ENCODE measurements around the gene DYNLL1.
"Not testable (repeated sequence)": the region's sequence is repeated elsewhere in the genome, so short reads cannot be mapped to it uniquely, and the experiment has no call there.

DYNLL1 gene

GRCh38 chr12:120528861-120529525 lies 33.1 kb downstream of the DYNLL1 start, which contains the start of gene COQ5:
Gene COQ5, minus strand, starts transcription at chr12:120529158. Its CDS starts 17 bp downstream, at chr12:120529141.
- Mint-ChIP-seq H3K36me3 (peaks cover 12% of the 10 kb centered on the region), H3K27ac (peak within 1 kb of the TSS; percentile 100), H3K4me1 (peaks cover 18% of the 10 kb centered on the region), H3K4me3 (peak within 1 kb of the TSS; percentile 100), H3K9me3 (no peaks in the 10 kb centered on the region)
- ATAC-seq (peak; percentile 97), DNase-seq (ENCODE audit: low spot score in 2 of 2) (peak; percentile 70 to 89)

GRCh38 chr12:120529641-120530417 lies 33.9 kb downstream of the DYNLL1 start:
- Mint-ChIP-seq H3K27ac (peak overlapping the region; percentile 100), H3K36me3 (peaks cover 21% of the 10 kb centered on the region), H3K4me3 (peak overlapping the region; percentile 100), H3K4me1 (peaks cover 18% of the 10 kb centered on the region), H3K9me3 (no peaks in the 10 kb centered on the region)
- DNase-seq (ENCODE audit: low spot score in 2 of 2) (no peak), ATAC-seq (no peak)

- Mint-ChIP-seq H3K36me3 (peaks cover 25% of the 10 kb centered on the region), H3K4me1 (peaks cover 18% of the 10 kb centered on the region), H3K4me3 (peak overlapping the region; percentile 100)
- DNase-seq (ENCODE audit: low spot score in 2 of 2); H3K9me3 Mint-ChIP-seq; ATAC-seq; H3K27ac Mint-ChIP-seq: not testable (repeated sequence)
Measured at GRCh38 chr12:120530418-120530761, 34.5 kb downstream of the DYNLL1 start.

GRCh38 chr12:120532701-120533238 lies 36.9 kb downstream of the DYNLL1 start:
- no peak for DNase-seq (ENCODE audit: low spot score in 2 of 2)
- peaks cover 32% of the 10 kb centered on the region for H3K4me1 Mint-ChIP-seq
- peaks cover 44% of the 10 kb centered on the region for H3K36me3 Mint-ChIP-seq
- no peaks in the 10 kb centered on the region for H3K9me3 Mint-ChIP-seq
- no peak for ATAC-seq
- no peak overlapping the region for H3K27ac Mint-ChIP-seq
- no peak overlapping the region for H3K4me3 Mint-ChIP-seq

GRCh38 chr12:120534203-120534702 lies 38.3 kb downstream of the DYNLL1 start, which contains the start of gene RNF10:
Gene RNF10, plus strand, starts transcription at chr12:120534356. Its CDS starts 456 bp downstream, at chr12:120534812.
- peak; percentile 85 for ATAC-seq
- Mint-ChIP-seq H3K36me3 (peaks cover 45% of the 10 kb centered on the region), H3K27ac (peak within 1 kb of the TSS; percentile 98), H3K9me3 (no peaks in the 10 kb centered on the region), H3K4me3 (peak within 1 kb of the TSS; percentile 88), H3K4me1 (peaks cover 41% of the 10 kb centered on the region)
- peak; percentile 53 to 86 for DNase-seq (ENCODE audit: low spot score in 2 of 2)

- DNase-seq (ENCODE audit: low spot score in 2 of 2) (peak; percentile 41 to 75), ATAC-seq (peak; percentile 71)
- Mint-ChIP-seq H3K36me3 (peaks cover 45% of the 10 kb centered on the region), H3K4me1 (peaks cover 40% of the 10 kb centered on the region), H3K9me3 (no peaks in the 10 kb centered on the region), H3K27ac (peak overlapping the region; percentile 98), H3K4me3 (peak overlapping the region; percentile 88)
Measured at GRCh38 chr12:120534703-120535655, 39.1 kb downstream of the DYNLL1 start.

GRCh38 chr12:120536064-120536791 lies 40.3 kb downstream of the DYNLL1 start:
- no peaks in the 10 kb centered on the region for H3K9me3 Mint-ChIP-seq
- H3K4me3 Mint-ChIP-seq, result peak overlapping the region; percentile 88
- DNase-seq (ENCODE audit: low spot score in 2 of 2) (no peak), ATAC-seq (no peak)
- H3K27ac Mint-ChIP-seq, result peak overlapping the region; percentile 98
- H3K4me1 Mint-ChIP-seq, result peaks cover 47% of the 10 kb centered on the region
- H3K36me3 Mint-ChIP-seq, result peaks cover 45% of the 10 kb centered on the region

GRCh38 chr12:120537856-120538220 lies 41.9 kb downstream of the DYNLL1 start:
- Mint-ChIP-seq H3K4me1 (peaks cover 55% of the 10 kb centered on the region), H3K4me3 (peak overlapping the region; percentile 88), H3K9me3 (no peaks in the 10 kb centered on the region), H3K36me3 (peaks cover 45% of the 10 kb centered on the region), H3K27ac (peak overlapping the region; percentile 98)
- ATAC-seq, result no peak
- no peak for DNase-seq (ENCODE audit: low spot score in 2 of 2)

GRCh38 chr12:120538281-120539156 lies 42.6 kb downstream of the DYNLL1 start:
- peaks cover 43% of the 10 kb centered on the region for H3K36me3 Mint-ChIP-seq
- peaks cover 55% of the 10 kb centered on the region for H3K4me1 Mint-ChIP-seq
- DNase-seq (ENCODE audit: low spot score in 2 of 2) (no peak), ATAC-seq (no peak)
- H3K27ac Mint-ChIP-seq, result peak overlapping the region; percentile 98
- peak overlapping the region; percentile 88 for H3K4me3 Mint-ChIP-seq
- H3K9me3 Mint-ChIP-seq, result no peaks in the 10 kb centered on the region

GRCh38 chr12:120539303-120539702 lies 43.4 kb downstream of the DYNLL1 start:
- peak in 1 of 2 donors; percentile 55 for DNase-seq (ENCODE audit: low spot score in 2 of 2)
- Mint-ChIP-seq H3K4me1 (peaks cover 55% of the 10 kb centered on the region), H3K27ac (peak overlapping the region; percentile 98), H3K4me3 (peak overlapping the region; percentile 88), H3K36me3 (peaks cover 35% of the 10 kb centered on the region), H3K9me3 (no peaks in the 10 kb centered on the region)
- peak; percentile 86 for ATAC-seq

- Mint-ChIP-seq H3K4me3 (peak overlapping the region; percentile 88), H3K4me1 (peaks cover 55% of the 10 kb centered on the region), H3K36me3 (peaks cover 25% of the 10 kb centered on the region), H3K27ac (peak overlapping the region; percentile 98), H3K9me3 (no peaks in the 10 kb centered on the region)
- DNase-seq (ENCODE audit: low spot score in 2 of 2) (no peak), ATAC-seq (peak; percentile 65)
Measured at GRCh38 chr12:120540445-120540844, 44.5 kb downstream of the DYNLL1 start.

GRCh38 chr12:120542166-120542565 lies 46.3 kb downstream of the DYNLL1 start:
- ATAC-seq (no peak), DNase-seq (ENCODE audit: low spot score in 2 of 2) (no peak)
- Mint-ChIP-seq H3K4me3 (no peak overlapping the region), H3K36me3 (peaks cover 12% of the 10 kb centered on the region), H3K27ac (no peak overlapping the region), H3K4me1 (peaks cover 38% of the 10 kb centered on the region), H3K9me3 (no peaks in the 10 kb centered on the region)

GRCh38 chr12:120544691-120545090 lies 48.8 kb downstream of the DYNLL1 start:
- Mint-ChIP-seq H3K4me1 (peaks cover 15% of the 10 kb centered on the region), H3K9me3 (no peaks in the 10 kb centered on the region), H3K27ac (peak overlapping the region; percentile 16), H3K4me3 (no peak overlapping the region), H3K36me3 (no peaks in the 10 kb centered on the region)
- DNase-seq (ENCODE audit: low spot score in 2 of 2) (no peak), ATAC-seq (no peak)

Measured in stimulated activated effector memory CD8-positive, alpha-beta T cell treated with anti-CD3 and anti-CD28 coated beads, Interleukin-12 subunit alpha, Interleukin-12 subunit beta, amount 100 ng/mL, for 72 hours (primary cell).